Neural progenitor cell (in vitro differentiated cells): ENCODE measurements around the gene KRTAP5-5. TPM values are rescaled to one million over a fixed set of nuclear protein-coding genes. Genes with fewer than 3 reads are reported as not detected.

Source experiments
- DNase-seq: peaks from one replicate; pipeline ENCODE4 v3.0.0-alpha.2; 2016; ENCODE audit warnings: low spot score
- H2AFZ ChIP-seq: fragments of 200-600 bp; sonication (generic); replicated peaks from 2 replicates; pipeline ENCODE4 v1.6.1; 2016; ENCODE audit warnings: antibody characterized with exemption
- H3F3A ChIP-seq: fragments of 200-600 bp; sonication (generic); 2 replicates; pipeline ENCODE4 v1.6.1; 2016; ENCODE audit warnings: antibody characterized with exemption, low read depth
- H3K27ac ChIP-seq: fragments of 200-600 bp; sonication (generic); 2 replicates; pipeline ENCODE4 v1.5.1; 2016; ENCODE audit warnings: mild to moderate bottlenecking
- H3K27me3 ChIP-seq: fragments of 200-600 bp; sonication (generic); 2 replicates; pipeline ENCODE4 v1.6.1; 2016; ENCODE audit warnings: mild to moderate bottlenecking, moderate library complexity
- H3K36me3 ChIP-seq: fragments of 200-600 bp; sonication (generic); 2 replicates; pipeline ENCODE4 v1.5.1; 2016
- H3K4me1 ChIP-seq: fragments of 200-600 bp; sonication (generic); 2 replicates; pipeline ENCODE4 v1.6.1; 2016; ENCODE audit warnings: mixed run types
- H3K4me2 ChIP-seq: fragments of 200-600 bp; sonication (generic); 2 replicates; pipeline ENCODE4 v1.6.1; 2016
- H3K4me3 ChIP-seq: fragments of 200-600 bp; sonication (generic); 2 replicates; pipeline ENCODE4 v1.5.1; 2016
- H3K79me2 ChIP-seq: fragments of 200-600 bp; sonication (generic); 2 replicates; pipeline ENCODE4 v1.6.1; 2016; ENCODE audit warnings: low read depth
- H3K9ac ChIP-seq: fragments of 200-600 bp; sonication (generic); 2 replicates; pipeline ENCODE4 v1.6.1; 2016
- H3K9me3 ChIP-seq: fragments of 200-600 bp; sonication (generic); 2 replicates; pipeline ENCODE4 v1.5.1; 2016; ENCODE audit warnings: low read depth
- H4K20me1 ChIP-seq: fragments of 200-600 bp; sonication (generic); 2 replicates; pipeline ENCODE4 v1.6.1; 2016; ENCODE audit warnings: low read depth
- H3K27ac Mint-ChIP-seq: 3 replicates; pipeline ENCODE4 v1.8.0; 2021; ENCODE audit warnings: mixed read lengths
- H3K27me3 Mint-ChIP-seq: 2 replicates; pipeline ENCODE4 v1.8.0; 2022; ENCODE audit warnings: low read depth, mild to moderate bottlenecking, inconsistent platforms, moderate library complexity, mixed read lengths; ENCODE audit not compliant: insufficient read depth
- H3K36me3 Mint-ChIP-seq: 3 replicates; pipeline ENCODE4 v1.8.0; 2021; ENCODE audit warnings: mixed read lengths
- H3K4me1 Mint-ChIP-seq: 3 replicates; pipeline ENCODE4 v1.8.0; 2021; ENCODE audit warnings: mixed read lengths
- H3K4me3 Mint-ChIP-seq: 3 replicates; pipeline ENCODE4 v1.8.0; 2021; ENCODE audit warnings: mild to moderate bottlenecking, moderate library complexity, mixed read lengths
- H3K9me3 Mint-ChIP-seq: 3 replicates; pipeline ENCODE4 v1.8.0; 2020; ENCODE audit warnings: mixed read lengths
- EZH2 ChIP-seq: fragments of 200-600 bp; sonication (generic); IDR thresholded peaks from 2 replicates; pipeline ENCODE4 v1.6.1; 2017; ENCODE audit warnings: antibody characterized with exemption, mild to moderate bottlenecking, moderate library complexity
- EZH2phosphoT487 ChIP-seq: fragments of 200-600 bp; sonication (generic); IDR thresholded peaks from 2 replicates; pipeline ENCODE4 v1.6.1; 2017; ENCODE audit warnings: antibody characterized with exemption
- total RNA-seq: library from RNA; depleted of rRNA; stranded (reverse); fragments of >200 nt; gene quantifications from 2 replicates; pipeline ENCODE4 v1.2.3, GENCODE V29; 2015; ENCODE audit warnings: low replicate concordance
- TF ChIP-seq, protein P1 (sequence below): fragments of 200-600 bp; sonication (generic); IDR thresholded peaks from 2 replicates; pipeline ENCODE4 v1.5.1; 2017; ENCODE audit warnings: antibody characterized with exemption, mild to moderate bottlenecking

KRTAP5-5 gene
- total RNA-seq, 1 donor from 2014 or later = not detected

DNA sequence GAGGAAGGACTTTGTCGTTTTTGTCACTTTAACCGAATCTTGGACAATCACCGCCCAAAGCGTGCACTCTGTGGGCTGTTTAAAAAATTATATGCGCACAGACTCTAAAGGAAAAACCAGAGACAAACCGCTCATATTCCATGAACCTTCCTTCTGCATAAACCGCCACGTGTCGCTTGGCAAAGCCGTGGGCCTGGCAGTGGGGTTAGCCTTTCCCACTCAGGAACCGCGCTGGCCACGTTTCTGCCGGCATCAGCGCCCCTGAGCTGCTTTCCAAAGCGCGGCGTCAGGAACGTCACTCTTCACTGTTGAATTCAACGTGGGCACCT lies 22.8 kb downstream of the KRTAP5-5 start:
- H3K27me3 Mint-ChIP-seq = peaks cover 14% of the 10 kb centered on the region
- DNase-seq = no peak
- no peaks in the 10 kb centered on the region for H3K36me3 Mint-ChIP-seq
- no peak overlapping the region for H3K27ac ChIP-seq
- H3K27ac Mint-ChIP-seq = no peak overlapping the region
- H3K27me3 ChIP-seq = peaks cover 25% of the 10 kb centered on the region
- no peaks in the 10 kb centered on the region for H3K4me1 Mint-ChIP-seq
- H2AFZ ChIP-seq = no peak overlapping the region
- H3F3A ChIP-seq = no peaks in the 10 kb centered on the region
- H3K79me2 ChIP-seq = no peaks in the 10 kb centered on the region
- H3K9me3 ChIP-seq = no peaks in the 10 kb centered on the region
- H3K4me1 ChIP-seq = no peaks in the 10 kb centered on the region
- no peak overlapping the region for H3K4me2 ChIP-seq
- no peaks in the 10 kb centered on the region for H4K20me1 ChIP-seq
- no peak overlapping the region for H3K4me3 ChIP-seq
- H3K9ac ChIP-seq = no peak overlapping the region
- no peaks in the 10 kb centered on the region for H3K36me3 ChIP-seq
- TF ChIP-seq EZH2phosphoT487 (no peak), EZH2 (no peak)
- TF ChIP-seq, protein P1, sequence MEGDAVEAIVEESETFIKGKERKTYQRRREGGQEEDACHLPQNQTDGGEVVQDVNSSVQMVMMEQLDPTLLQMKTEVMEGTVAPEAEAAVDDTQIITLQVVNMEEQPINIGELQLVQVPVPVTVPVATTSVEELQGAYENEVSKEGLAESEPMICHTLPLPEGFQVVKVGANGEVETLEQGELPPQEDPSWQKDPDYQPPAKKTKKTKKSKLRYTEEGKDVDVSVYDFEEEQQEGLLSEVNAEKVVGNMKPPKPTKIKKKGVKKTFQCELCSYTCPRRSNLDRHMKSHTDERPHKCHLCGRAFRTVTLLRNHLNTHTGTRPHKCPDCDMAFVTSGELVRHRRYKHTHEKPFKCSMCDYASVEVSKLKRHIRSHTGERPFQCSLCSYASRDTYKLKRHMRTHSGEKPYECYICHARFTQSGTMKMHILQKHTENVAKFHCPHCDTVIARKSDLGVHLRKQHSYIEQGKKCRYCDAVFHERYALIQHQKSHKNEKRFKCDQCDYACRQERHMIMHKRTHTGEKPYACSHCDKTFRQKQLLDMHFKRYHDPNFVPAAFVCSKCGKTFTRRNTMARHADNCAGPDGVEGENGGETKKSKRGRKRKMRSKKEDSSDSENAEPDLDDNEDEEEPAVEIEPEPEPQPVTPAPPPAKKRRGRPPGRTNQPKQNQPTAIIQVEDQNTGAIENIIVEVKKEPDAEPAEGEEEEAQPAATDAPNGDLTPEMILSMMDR = no peak
- H3K4me3 Mint-ChIP-seq = no peak overlapping the region
- H3K9me3 Mint-ChIP-seq = no peaks in the 10 kb centered on the region

DNA sequence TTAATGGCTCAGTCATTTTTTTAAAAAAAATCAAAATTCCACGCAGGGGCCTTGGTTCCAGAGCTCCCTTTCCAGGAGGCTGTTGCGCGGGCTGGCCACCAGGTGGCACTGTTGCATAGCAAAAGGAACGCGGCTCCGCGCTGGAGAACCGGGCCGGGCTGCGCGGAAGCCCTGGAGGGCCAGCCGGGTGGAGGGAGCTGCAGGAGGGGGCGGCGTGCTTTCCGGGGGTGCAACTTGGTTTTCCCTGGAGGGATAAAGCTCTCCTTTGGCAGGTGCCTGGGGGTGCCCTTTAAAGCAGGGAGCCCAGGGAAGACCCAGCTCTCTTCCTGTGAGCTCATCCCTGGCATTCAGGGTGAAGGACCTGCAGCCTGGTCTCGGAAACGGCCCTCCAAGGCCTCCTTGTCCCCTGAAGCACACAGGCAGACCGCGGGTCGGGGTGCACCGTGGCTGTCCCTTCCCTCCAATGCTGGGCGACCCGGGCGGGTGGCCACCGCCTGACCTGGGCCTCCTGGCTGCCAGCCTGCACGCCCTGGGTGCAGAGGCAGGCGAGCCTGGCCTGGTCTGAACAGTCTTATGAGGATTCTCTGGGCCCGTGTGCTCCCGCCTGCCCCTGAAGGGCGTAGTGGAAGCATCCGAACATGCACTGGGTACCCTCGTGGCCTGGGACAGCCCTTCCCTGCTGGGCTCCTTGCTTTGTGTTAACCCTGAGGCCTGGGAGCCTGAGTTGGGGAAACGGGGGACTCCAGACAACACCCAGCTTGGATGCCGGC lies 23.4 kb downstream of the KRTAP5-5 start:
- Histone ChIP-seq H3K27ac (no peak overlapping the region), H3K9me3 (no peaks in the 10 kb centered on the region), H4K20me1 (no peaks in the 10 kb centered on the region), H2AFZ (peak overlapping the region; percentile 70), H3F3A (no peaks in the 10 kb centered on the region), H3K36me3 (no peaks in the 10 kb centered on the region), H3K4me1 (no peaks in the 10 kb centered on the region), H3K9ac (no peak overlapping the region), H3K27me3 (peaks cover 25% of the 10 kb centered on the region), H3K4me3 (no peak overlapping the region), H3K79me2 (no peaks in the 10 kb centered on the region), H3K4me2 (peak overlapping the region; percentile 40)
- Mint-ChIP-seq H3K4me1 (no peaks in the 10 kb centered on the region), H3K27ac (no peak overlapping the region), H3K36me3 (no peaks in the 10 kb centered on the region), H3K4me3 (no peak overlapping the region), H3K9me3 (no peaks in the 10 kb centered on the region), H3K27me3 (peaks cover 14% of the 10 kb centered on the region)
- DNase-seq = peak; percentile 85
- TF ChIP-seq EZH2phosphoT487 = no peak
- TF ChIP-seq EZH2 = peak; percentile 35
- TF ChIP-seq, protein P1 = peak; percentile 100

DNA sequence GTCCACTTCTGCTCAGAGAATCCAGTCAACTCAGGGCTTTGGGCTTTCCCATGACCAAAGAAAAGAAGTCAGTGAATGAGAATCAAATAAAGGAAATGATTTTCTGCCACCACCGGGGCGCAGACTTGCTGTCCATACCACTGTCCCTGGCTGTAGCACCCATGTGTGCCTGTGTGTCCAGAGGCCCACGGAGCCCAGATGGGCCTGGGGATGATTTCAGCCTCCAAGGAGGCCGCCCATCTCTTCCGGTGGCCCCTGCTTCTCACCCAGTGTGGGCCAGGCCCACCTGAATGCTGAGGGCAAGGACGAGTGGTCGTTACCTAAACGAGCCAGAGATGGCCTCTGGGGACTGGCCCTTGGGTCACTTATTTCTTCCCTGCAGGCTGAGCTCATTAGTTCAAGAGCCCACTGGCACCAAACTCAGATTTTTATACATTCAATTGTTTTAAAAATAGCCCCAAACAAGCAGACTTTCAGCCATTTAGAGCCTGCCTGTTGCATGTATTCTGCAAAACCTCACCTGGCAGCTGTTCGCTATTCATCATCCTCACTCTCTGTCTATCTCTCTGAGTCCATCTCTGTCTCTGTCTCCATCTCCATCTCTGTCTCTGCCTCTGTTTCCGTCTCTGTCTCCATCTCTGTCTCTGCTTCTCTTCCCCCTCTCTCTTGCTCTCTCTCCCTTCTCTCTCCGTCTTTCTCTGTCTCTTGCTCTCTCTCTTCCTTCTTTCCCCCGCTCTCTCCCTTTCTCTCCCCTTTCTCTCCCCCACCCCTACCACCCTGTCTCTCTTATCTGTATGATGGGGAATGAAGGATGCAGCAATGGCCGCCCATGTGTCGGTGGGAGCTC lies 24.2 kb downstream of the KRTAP5-5 start:
- no peak overlapping the region for H3K27ac Mint-ChIP-seq

More for the DNA sequence above, 24.2 kb downstream of the KRTAP5-5 start:
- Histone ChIP-seq H3K4me1 (no peaks in the 10 kb centered on the region), H3F3A (no peaks in the 10 kb centered on the region), H3K9ac (no peak overlapping the region), H3K4me2 (no peak overlapping the region), H3K9me3 (no peaks in the 10 kb centered on the region), H4K20me1 (no peaks in the 10 kb centered on the region), H3K79me2 (no peaks in the 10 kb centered on the region), H3K36me3 (no peaks in the 10 kb centered on the region), H3K27me3 (peaks cover 25% of the 10 kb centered on the region), H3K4me3 (no peak overlapping the region), H3K27ac (no peak overlapping the region), H2AFZ (peak overlapping the region; percentile 70)
- no peak for DNase-seq
- no peaks in the 10 kb centered on the region for H3K36me3 Mint-ChIP-seq
- H3K4me3 Mint-ChIP-seq = no peak overlapping the region
- TF ChIP-seq, protein P1 = no peak
- no peak for TF ChIP-seq EZH2phosphoT487
- no peak for TF ChIP-seq EZH2
- H3K4me1 Mint-ChIP-seq = no peaks in the 10 kb centered on the region
- H3K9me3 Mint-ChIP-seq = no peaks in the 10 kb centered on the region
- peaks cover 14% of the 10 kb centered on the region for H3K27me3 Mint-ChIP-seq
